ENCODE measurements around the gene MAP3K14. TPM values are rescaled to one million over a fixed set of nuclear protein-coding genes. Genes with fewer than 3 reads are reported as not detected.
"Not testable (repeated sequence)": the region's sequence is repeated elsewhere in the genome, so short reads cannot be mapped to it uniquely, and the experiment has no call there.

MAP3K14 gene
- 19.1 TPM for total RNA-seq

DNA sequence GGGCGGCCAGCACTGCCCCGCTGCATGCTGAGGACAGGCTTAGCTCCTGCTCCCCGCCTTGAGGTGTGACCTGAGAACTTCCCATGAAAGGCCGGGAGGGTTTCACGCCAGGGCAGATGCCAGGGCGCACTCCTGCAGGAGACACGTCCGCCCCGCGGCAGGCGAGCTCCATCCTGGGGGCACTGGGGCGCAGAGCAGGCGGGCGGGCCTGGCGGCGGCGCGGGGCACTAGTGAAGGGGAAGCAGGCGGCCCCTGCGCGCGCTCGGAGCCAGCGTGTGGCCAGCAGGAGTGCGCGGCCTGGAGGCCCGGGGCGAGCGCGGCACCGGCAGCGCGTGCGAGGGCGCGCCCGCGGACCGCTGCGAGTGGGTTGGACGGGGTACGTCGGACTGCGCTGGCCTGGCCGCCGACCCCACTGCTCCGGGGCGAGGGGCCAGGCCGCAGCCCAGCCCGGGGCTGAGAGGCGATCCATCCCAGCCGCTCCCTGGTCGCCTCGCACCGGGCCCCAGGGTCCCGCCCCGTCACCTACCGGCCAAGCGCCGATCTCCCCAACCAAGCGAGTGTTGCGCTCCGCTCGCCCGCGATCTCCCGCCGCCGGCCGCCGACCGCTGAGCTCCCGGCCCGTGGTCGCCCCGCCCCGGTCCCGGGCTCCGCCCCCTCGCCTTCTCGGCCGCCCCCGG is at the start of gene MAP3K14:
MAP3K14 (minus strand) TSS at position 587 of the 677 bp plus-strand sequence. CDS start 26,275 bp downstream, outside the sequence.
- peak; percentile 62 for DNase-seq (ENCODE audit: low spot score)

DNA sequence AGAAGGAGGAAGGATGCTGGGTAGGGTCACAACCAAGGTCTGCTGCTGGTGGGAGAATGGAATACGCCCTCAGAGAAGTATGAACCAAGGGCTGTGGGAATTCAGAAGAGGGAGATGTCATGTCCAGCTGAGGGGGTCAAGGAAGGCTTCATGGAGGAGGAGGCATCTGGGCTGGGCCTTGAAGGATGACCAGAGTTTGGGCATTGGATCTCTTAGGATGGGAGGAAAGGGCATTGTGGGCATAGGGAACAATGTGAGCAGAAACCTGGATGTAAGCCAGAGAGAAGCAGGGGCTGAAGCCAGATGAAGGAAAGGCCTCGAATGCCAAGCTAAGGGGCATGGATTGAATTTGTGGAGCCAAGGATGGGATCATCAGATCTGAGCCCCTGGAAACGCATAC is 49.2 kb upstream of the MAP3K14 start:
- no peak for DNase-seq (ENCODE audit: low spot score)

DNA sequence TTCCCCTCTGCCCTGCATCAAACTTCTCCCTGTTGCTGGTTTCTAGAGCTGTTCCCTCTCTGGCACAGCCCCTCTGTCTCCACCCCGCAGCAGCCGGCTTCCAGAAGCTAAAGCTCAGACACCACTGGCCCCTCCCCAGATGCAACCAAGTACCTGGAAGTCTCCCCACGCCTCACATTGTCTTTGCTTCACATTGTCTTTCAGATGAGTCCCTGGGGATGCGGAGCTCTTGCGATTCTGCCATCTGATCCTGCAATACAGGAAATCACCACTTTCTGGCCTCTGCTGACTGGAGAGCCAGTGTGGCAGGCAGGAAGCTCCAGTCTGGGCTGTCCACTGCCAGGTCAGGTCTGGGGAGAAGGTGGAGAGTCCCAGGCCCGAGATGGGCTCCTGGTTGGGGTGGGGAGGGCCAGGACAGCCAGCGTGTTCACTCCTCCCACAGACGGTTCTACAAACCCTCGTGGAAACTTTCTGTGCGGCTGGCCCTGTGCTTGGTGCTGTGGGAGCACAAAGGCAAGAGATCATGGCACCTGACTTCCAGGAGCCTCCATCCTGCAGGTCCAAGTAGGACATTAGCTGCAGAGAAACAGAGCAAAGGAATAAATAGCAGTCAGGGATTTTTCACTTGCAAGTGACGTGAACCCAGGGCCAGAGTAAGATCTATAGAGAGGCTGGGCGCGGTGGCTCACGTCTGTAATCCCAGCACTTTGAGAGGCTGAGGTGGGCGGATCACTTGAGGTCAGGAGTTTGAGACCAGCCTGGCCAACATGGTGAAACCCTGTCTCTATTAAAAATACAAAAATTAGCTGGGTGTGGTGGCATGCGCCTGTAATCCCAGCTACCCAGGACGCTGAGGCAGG is 47.9 kb upstream of the MAP3K14 start:
- DNase-seq (ENCODE audit: low spot score), result no peak

DNA sequence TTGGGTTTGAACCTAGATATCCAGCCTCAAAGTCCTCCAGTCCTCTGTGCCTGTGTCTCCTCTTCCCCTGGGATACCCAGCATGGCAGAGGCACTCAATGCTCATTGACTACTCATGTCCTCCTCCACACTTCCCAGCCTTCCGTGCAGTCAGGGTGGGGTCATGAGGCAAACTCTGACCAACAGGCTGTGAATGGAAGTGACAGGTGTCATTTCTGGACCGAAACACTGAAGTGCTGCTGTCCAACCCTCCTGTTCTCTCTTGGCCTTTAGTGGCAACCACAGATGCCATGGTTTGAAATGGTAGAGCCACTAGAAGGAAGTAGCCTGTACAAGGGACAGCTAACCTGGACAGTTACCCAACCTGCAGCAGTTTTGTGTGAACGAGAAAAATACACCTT is 46.7 kb upstream of the MAP3K14 start:
- DNase-seq (ENCODE audit: low spot score), result no peak

DNA sequence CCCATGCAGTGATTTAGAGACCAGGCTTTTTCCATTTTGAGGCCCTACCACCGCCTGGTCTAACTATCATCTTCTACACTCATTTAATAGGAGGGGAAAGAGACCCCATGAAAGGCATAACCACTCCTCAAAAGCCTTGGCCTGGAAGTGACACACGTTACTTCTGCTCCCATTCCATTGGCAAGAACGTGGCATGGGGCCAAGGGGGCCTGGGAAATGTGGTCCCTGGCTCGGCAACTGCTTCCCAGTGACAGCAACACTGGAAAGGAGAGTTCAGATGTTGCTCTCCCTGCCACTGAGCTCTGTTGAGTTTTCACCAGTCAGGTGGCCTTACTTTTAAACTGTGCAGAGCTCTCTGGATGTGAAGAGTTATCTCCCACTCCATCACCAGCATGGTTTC is 45.2 kb upstream of the MAP3K14 start:
- DNase-seq (ENCODE audit: low spot score), result no peak

DNA sequence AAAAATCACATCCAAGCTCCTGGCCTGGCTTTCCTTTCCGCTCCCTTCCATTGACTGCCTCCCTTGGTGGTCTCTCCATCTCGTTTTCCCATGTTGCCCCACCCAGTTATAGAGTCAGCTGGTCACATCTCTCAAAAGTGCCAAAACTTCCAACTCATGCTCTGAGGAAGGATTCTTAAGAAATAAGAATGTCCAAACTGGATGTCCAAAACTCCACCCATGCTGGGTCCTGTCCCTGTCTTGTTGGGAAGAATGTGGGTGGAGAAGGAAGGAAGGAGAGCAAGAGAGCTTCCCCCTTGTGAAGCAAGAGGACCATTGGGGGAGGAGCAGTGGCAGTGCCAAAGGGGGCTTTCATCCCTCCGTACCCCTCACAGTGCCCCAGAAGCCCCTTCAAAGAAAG is 44.6 kb upstream of the MAP3K14 start:
- DNase-seq (ENCODE audit: low spot score), result no peak

DNA sequence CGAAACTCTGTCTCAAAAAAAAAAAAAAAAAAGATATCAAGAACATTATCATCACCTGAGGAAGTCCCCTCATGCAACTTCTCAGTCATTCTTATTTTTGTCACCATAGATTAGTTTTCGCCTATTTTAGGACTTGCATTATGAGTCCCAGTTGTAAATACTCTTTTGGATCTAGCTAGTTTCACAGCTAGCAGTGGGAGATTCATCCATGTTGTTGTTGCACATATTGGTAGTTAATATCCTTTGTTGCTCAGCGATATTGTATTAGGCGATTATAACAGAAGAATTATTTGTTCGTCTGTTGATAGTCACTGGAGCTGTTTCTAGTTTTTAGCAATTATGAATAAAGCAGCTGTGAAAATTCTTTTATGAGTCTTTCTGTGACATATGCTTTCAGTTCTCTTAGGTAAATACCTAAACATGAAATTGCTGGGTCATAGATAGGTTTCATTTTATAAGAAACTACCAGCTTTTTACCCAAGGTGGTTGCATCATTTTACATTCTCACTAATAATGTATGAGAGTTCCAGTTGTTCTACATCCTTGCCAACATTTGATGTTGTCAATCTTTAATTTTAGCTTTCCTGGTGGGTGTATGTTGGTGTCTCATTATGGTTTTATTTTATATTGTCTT is 40.7 kb upstream of the MAP3K14 start:
- no peak for DNase-seq (ENCODE audit: low spot score)

DNA sequence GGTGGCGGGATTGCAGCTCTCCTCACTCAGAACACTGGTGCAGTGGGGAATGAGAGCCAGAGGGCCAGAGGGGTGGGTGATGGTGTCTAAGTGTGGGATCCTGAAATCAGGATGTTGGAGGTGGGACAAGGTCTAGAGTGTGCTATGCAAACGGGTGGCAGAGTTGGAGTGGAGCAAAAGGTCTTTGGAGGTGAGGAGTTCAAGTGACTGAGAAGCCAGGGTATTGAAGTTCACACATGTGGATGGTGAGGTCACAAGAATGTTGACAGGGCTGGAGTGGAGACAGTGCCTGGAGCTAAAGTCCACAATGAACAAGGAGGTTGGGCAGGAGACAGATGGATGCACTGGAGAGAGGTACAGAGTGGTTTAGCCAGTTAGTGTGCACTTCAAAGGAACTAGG is 38.3 kb upstream of the MAP3K14 start:
- DNase-seq (ENCODE audit: low spot score), result no peak

DNA sequence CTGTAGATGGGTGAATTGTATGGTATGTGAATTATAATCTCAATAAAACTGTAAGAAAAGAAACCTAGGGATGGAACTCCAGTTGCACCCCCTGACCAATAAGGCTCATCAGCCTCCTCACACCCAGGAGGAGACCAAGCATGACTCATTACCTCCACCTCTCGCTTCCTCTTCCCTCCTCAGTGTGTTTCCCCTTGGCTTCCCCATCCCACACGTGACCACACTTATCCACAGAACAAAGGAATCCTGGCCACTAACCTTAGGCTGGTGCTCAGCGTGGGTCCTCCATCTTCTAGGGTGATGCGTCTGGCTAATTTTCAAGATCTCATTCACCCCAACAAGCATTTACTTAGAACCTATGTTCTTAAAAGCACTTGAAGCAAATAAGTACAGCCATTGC is 36.2 kb upstream of the MAP3K14 start:
- no peak for DNase-seq (ENCODE audit: low spot score)

DNA sequence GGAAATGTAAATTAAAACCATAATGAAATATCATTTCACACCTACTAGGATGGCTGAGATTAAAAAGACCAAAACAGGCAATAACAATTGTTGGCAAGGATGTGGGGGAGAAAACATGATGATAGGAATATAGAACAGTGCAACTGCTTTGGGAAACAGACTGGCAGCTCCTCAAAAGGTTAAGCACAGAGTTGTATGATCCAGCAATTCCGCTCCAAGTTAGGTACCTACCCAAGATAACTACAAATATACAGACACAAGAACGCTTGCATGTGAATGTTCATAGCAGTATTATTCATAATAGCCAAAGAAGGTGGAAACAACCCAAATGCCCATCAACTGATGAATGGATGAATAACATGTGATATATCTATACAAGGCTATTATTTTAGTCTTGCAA is 35.0 kb upstream of the MAP3K14 start:
- DNase-seq (ENCODE audit: low spot score), result no peak

DNA sequence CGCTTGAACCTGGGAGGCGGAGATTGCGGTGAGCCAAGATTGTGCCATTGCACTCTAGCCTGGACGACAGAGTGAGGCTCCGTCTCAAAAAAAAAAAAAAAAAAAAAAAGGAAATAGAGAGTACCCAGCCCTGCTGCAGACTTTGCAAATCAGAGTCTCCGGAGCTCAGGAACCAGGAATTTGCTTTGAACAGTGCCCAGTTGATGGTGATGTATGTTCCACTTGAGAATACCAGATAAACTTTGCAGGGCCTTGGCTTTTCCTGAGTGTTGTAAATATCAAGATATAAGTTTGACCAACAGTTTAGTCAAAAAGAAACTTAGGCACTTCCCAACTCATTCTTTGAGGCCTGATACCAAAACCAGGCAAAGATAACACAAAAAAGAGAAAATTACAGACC is 30.6 kb upstream of the MAP3K14 start:
- no peak for DNase-seq (ENCODE audit: low spot score)

DNA sequence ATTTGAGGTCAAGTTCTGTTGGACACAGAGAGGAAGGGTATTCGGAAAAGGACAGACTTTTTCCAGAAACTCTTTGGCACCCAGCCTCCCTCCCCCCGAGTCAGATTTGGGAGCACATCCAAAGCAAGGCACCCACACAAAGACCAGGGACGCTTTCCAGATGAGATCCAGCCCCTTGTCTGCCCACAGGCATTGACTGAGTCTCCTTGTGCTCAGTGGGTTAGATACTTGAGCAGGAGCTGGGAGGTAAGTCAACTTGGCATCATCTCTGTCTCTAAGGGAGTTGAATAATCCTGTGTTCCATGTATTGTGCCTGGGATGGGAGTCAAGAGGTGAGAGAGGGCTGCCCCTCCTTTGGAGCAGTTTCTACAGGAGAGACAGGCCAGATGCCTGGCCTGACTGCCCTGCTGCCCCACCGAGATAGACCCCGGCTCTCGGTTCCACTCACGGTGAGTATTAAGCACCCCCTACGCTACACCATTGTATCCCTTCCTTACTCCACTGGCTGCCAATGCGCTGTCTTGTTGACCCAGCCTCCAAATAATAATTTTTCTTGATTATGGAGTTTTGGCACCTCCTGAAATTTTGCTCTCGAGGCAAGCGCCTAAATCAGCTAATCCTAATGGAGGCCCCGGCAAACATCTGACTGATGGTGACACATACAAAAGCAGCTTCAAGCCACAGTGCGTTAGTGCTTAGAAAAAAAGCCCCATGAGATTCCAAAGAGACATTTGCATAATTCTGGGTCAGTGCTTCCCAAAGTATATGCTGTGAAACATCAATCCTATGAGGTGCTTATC is 29.6 kb upstream of the MAP3K14 start:
- no peak for DNase-seq (ENCODE audit: low spot score)

DNA sequence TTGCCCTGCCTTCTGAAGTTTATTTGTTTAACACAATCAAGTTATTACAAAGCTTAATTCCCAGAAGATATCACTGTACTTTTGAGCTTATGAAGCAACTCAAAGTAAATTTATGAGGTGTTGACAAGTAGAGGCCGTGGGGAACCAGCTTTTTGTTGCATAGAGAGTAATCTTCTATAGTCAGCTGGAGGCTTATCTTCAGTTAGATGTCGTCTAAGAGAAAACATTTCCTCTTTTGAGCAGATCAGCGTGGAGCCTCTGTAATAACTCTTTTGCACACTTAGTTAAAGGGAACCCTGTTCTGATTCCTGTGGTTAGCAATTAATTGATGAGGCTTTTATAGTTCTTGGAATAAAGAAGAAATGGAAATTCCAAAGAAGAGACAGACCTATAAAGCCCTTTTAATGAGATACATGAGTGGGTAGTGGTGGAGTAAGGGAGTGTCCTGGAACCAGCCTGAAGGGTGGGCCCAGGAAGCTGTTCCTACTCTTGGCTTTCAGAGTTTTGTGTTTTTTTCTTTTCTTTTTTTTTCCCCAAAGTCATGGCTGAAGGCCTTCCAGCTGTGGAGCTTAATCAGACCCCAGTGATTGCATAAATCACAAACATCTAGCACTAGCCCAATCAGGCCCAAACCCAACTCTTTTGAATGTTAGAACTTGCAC is 28.9 kb upstream of the MAP3K14 start:
- DNase-seq (ENCODE audit: low spot score), result no peak

DNA sequence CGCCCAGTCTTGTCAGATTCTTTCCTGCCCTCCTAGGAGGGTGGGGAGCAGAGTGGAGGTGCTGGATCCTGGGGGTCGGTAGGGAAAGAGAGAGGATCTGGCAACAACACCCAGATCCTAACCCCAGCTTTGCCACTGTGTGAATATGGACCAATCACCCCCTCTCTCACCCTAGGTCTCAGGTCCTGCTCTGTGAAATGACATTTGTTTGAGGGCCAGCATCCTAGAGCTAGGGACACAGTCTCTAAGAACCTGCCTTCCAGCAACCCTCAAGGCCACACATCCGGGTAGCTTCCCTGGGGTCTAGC is 28.4 kb upstream of the MAP3K14 start:
- DNase-seq (ENCODE audit: low spot score), result no peak

DNA sequence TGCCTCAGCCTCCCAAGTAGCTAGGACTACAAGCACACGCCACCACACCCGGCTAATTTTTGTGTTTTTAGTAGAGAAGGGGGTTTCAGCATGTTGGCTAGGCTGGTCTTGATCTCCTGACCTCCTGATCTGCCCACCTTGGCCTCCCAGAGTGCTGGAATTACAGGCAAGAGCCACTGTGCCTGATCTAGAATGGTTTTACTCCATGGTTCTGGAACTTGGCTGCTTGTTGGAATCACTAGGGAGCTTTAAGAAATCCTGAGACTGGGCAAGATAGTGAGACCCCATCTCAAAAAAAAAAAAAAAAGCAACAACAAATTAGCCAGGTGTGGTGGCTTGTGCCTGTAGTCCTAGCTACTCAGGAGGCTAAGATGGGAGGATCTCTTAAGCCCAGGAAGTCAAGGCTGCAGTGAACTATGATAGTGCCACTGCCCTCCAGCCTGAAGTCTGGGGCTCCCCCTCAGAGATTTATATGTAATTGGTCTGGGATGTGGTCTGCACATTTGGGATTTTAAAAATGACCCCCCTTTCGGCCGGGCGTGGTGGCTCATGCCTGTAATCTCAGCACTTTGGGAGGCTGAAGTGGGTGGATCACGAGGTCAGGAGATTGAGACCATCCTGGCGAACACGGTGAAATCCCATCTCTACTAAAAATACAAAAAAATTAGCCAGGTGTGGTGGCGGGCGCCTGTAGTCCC is 27.3 kb upstream of the MAP3K14 start:
- not testable (repeated sequence) for DNase-seq (ENCODE audit: low spot score)

DNA sequence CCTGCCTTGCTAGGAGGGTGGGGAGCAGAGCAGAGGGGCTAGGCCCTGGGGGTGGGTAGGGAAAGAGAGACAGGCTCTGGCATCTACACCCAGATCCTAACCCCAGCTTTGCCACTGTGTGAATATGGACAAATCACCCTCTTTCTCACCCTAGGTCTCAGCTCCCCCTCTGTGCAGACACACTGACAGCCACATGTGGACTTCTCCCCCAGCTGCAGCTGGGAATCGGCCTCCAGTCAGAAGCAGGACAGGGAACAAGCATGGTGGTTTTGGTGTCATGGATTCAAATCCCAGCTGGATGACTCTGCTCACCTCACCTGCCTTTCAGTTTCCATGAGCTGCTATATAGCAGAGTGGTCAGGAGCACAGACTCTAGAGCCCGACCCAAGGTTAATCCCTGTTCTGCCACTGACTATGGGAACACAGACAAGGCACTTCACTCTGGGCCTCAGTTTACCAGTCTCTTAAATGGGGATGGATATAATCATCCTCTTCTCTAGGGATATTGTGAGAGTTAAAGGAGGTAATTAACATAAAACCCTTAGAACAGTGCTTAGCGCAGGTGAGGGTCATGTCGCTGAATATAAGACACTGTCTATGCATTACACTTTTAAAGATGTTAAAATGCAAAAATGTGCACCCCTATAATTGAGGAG is 26.2 kb upstream of the MAP3K14 start:
- no peak for DNase-seq (ENCODE audit: low spot score)

DNA sequence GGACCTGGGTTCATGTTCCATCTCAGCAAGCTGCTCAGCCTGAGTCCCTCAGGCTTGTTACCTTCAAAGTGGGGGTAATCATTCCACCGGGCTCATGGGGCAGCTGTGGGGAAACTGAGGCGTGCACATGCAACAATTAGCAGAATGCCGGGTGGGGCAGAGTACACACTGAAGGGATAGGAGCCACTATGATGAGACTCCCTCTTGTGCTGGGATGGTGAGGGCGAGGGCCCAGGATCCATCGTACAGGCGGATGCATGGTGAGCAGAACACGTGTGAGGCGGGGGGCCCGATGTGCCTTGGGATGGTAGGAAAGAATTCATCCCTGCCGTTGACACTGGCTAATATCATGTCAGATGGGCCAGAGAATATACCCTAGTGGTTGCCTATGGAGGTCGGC is 25.5 kb upstream of the MAP3K14 start:
- no peak for DNase-seq (ENCODE audit: low spot score)

DNA sequence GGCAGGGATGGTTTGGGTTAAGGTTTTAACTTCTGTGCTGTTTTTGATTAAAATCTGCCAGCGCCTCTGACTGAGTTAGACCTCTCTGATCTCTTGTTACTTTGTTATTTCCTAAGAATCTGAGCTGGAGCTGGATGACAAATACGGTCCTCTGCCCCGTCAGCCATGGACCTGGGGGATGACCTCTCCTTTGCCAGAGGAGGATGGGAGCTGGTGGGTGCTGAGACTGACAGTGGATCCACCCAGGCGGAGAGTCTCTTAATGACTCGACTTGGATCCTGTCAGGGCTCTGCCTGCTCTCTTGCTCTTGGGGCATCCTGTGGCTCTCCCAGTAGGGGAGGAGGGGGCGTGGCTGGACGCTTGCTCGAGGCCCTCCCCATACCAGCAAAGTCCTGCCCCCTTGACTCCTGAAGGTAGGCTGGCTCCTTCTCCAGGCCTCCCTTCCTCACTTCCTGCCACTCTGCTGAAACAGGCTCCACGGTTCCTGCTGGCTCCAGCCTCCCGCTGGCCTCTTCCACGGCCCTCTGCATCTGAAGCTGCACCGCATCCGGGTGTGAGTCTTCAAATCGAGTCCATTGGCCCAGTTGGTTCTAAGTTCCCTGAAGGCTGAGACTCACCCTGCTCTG is 24.8 kb upstream of the MAP3K14 start:
- DNase-seq (ENCODE audit: low spot score), result peak; percentile 24

DNA sequence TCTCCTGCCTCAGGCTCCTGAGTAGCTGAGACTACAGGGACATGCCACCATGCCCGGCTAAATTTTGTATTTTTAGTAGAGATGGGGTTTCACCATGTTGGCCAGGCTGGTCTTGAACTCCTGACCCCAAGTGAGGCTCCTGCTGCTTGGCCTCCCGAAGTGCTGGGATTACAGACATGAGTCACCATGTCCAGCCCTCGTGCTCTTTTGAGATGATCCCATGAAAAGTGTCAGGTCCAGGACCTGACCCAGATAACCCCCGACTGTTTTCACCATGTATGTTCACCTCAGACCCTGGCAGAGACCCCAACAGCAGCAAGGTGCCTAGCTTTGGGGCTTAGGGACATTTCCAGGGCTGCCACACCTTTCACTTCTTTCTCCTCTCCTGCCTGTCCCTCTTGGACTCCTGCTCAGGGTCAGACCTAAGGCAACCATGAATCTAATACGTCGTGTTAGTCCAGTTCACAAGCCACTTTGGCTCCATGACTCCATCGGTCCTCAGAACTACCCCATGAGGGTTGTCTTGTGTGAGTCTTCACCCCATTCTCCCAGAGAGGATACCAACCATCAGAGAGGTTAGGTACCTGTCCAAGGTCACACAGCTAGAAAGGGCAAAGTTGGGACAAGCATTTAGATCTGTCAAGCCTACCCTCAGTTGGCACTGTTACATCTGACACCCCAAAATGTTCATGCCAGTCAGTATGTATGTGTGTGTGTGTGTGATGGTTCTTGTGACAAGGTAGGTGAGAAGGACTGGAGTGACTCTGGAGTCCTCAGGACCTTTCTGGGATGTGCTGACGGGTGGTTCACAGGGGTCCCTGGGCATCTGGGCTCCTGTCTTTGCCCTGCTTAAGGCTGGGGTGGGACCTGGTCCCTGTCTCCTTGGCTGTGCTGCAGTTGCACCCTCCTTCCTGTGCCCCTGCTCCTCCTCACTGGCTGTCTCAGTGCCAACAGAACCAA is 23.1 kb upstream of the MAP3K14 start:
- DNase-seq (ENCODE audit: low spot score), result no peak

Measured in mucosa of gallbladder (tissue), 1 donor.